Lung (tissue), 12 donors: ENCODE measurements around the gene SLX9. TPM values are rescaled to one million over a fixed set of nuclear protein-coding genes. Genes with fewer than 3 reads are reported as not detected.

Experiments used
- ATAC-seq: fragments of 200-7000 bp; cut with Tn5 transposase; one replicate; pipeline ENCODE4 v1.9.1; 2020; ENCODE audit warnings: moderate number of reproducible peaks; ENCODE audit not compliant: insufficient read depth, low FRiP score
- DNase-seq, 3 donors: peaks; one replicate each; pipeline ENCODE4 v3.0.0-alpha.2; 2013 to 2017
- H3K27ac ChIP-seq, 2 donors: one replicate each; pipeline ENCODE4 v1.5.1; 2013; ENCODE audit warnings: mild to moderate bottlenecking in 2 of 2, moderate library complexity in 2 of 2, control low read depth in 1 of 2, inconsistent platforms in 1 of 2, low read depth in 1 of 2, low read length in 1 of 2
- H3K27me3 ChIP-seq, 3 donors: one replicate each; pipeline ENCODE4 v1.5.1; 2013; ENCODE audit warnings: low read length in 2 of 3; ENCODE audit not compliant: control insufficient read depth in 3 of 3, insufficient read depth in 3 of 3
- H3K36me3 ChIP-seq, 4 donors: one replicate each; pipeline ENCODE4 v1.5.1; 2013; ENCODE audit warnings: low read length in 4 of 4, mild to moderate bottlenecking in 1 of 4, moderate library complexity in 1 of 4; ENCODE audit not compliant: control insufficient read depth in 4 of 4, insufficient read depth in 4 of 4
- H3K4me1 ChIP-seq, 5 donors: one replicate each; pipeline ENCODE4 v1.5.1; 2013; ENCODE audit warnings: low read length in 5 of 5, mild to moderate bottlenecking in 2 of 5, moderate library complexity in 1 of 5; ENCODE audit not compliant: control insufficient read depth in 5 of 5, insufficient read depth in 5 of 5
- H3K4me3 ChIP-seq: one replicate; pipeline ENCODE4 v1.5.1; 2013; ENCODE audit warnings: mild to moderate bottlenecking, control low read depth, moderate library complexity
- H3K9ac ChIP-seq, 2 donors: one replicate each; pipeline ENCODE4 v1.5.1; 2013; ENCODE audit warnings: low read length in 2 of 2, control low read depth in 1 of 2; ENCODE audit not compliant: insufficient read depth in 1 of 2
- H3K9me3 ChIP-seq, 4 donors: one replicate each; pipeline ENCODE4 v1.5.1; 2013; ENCODE audit warnings: low read length in 3 of 4, mild to moderate bottlenecking in 1 of 4, moderate library complexity in 1 of 4; ENCODE audit not compliant: control insufficient read depth in 4 of 4, insufficient read depth in 3 of 4
- CTCF ChIP-seq: IDR thresholded peaks from 2 replicates; pipeline ENCODE4 v1.5.1; 2012; ENCODE audit warnings: mild to moderate bottlenecking; ENCODE audit errors: control extremely low read depth, extremely low read depth
- WGBS, 2 donors: extraction: QIAGEN DNeasy Blood & Tissue Kit; methylation state at CpG; one replicate each; pipeline ENCODE4 v1.1.7; 2013; 5-methylcytosine and 5-hydroxymethylcytosine counted together
- polyA plus RNA-seq, 2 donors: library from polyadenylated mRNA; stranded (reverse); fragments of 200-250 nt; gene quantifications; one replicate each; pipeline ENCODE4 v1.2.1, GENCODE V29; 2013
- total RNA-seq, 2 donors: library from RNA; depleted of rRNA in 1 of 2; stranded (reverse); fragments of >200 nt in 1 of 2; gene quantifications; one replicate each; pipeline ENCODE4 v1.2.1, GENCODE V29; 2014 to 2021
- donor health status: control.
- donor health status: control.
- donor health status: Bipolar disorder and iron deficiency.
- donor health status: healthy.
- donor health status: DM: yes; HTN: yes; CAD: no.

The SLX9 gene
- total and polyA plus RNA-seq, 4 donors = 10.3 to 36.9 (median 27.0) TPM

DNA sequence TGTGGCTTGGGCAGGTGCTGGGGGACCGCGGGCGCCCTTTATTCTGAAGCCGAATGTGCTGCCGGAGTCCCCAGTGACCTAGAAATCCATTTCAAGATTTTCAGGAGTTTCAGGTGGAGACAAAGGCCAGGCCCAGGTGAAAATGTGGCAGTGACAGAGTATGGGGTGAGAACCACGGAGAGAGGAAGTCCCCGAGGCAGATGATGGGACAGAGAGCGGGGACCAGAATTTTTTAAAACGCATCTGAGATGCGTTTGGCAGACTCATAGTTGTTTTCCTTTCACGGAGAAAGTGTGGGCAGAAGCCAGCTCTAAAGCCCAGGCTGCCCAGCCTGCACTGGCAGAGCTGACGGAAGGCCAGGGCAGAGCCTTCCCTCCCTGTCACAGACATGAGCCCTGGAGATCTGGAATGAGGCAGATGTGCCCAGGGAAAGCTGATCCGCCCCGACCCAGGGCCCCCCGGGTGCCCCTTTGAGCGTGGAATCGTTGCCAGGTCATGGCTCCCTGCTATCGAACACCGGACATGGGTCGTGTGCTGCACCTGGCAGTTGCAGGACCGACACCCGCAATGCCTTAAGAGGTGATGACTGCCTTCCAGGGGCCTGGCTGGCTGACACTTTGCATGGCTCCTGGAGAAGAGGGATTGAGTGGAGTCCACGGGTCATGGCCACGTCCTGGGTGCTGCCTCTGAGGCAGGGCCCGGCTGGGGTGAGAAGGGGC, 6.5 kb upstream of the SLX9 start:
- H3K4me1 ChIP-seq = peaks cover 0 to 22% (median 0%) of the 10 kb centered on the region in 5 donors
- H3K27ac ChIP-seq = no peak overlapping the region
- 82% methylated on average over 25 of the region's 25 CpGs for WGBS, 2 donors
- H3K36me3 ChIP-seq = no peaks in the 10 kb centered on the region
- DNase-seq (no peak), ATAC-seq (no peak)
- peaks cover 0 to 39% (median 26%) of the 10 kb centered on the region in 3 donors for H3K27me3 ChIP-seq
- TF ChIP-seq CTCF = no peak
- no peak overlapping the region for H3K4me3 ChIP-seq
- H3K9me3 ChIP-seq = peaks cover 0 to 4% (median 0%) of the 10 kb centered on the region in 4 donors
- no peak overlapping the region for H3K9ac ChIP-seq

DNA sequence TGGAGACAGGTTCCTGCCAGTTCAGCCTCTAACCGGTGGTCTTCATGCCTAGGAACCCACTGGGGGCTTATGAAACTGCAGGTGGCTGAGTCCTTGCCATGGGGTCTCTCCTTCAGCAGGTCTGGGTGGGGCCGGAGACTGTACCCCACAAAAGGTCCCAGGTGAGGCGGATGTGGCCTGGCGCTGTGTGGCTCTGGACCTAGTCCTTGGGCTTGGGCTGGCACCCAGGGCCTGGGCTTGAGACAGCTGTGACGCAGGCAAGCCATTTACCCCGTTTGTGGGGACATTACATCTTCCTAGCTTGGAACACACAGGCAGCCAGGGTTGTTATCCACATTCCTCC, 5.9 kb upstream of the SLX9 start:
- Histone ChIP-seq H3K9me3 (peaks cover 0 to 4% (median 0%) of the 10 kb centered on the region in 4 donors), H3K36me3 (no peaks in the 10 kb centered on the region), H3K9ac (no peak overlapping the region), H3K27ac (no peak overlapping the region), H3K27me3 (peaks cover 0 to 39% (median 25%) of the 10 kb centered on the region in 3 donors), H3K4me1 (peaks cover 0 to 23% (median 2%) of the 10 kb centered on the region in 5 donors), H3K4me3 (no peak overlapping the region)
- ATAC-seq = no peak
- no peak for TF ChIP-seq CTCF
- WGBS, 2 donors = 95% methylated on average over 6 of the region's 6 CpGs
- no peak for DNase-seq

- no peak overlapping the region for H3K27ac ChIP-seq
- TF ChIP-seq CTCF = no peak
- DNase-seq = no peak
- peaks cover 0 to 26% (median 6%) of the 10 kb centered on the region in 5 donors for H3K4me1 ChIP-seq
- no peak overlapping the region for H3K9ac ChIP-seq
- no peak for ATAC-seq
- WGBS, 2 donors = 91 to 98% methylated on average over 5 to 6 of the region's 6 CpGs
- H3K36me3 ChIP-seq = no peaks in the 10 kb centered on the region
- H3K4me3 ChIP-seq = no peak overlapping the region
- H3K9me3 ChIP-seq = peaks cover 0 to 4% (median 0%) of the 10 kb centered on the region in 4 donors
- peaks cover 0 to 39% (median 22%) of the 10 kb centered on the region in 3 donors for H3K27me3 ChIP-seq
Observed at GRCh38 chr21:44934276-44934675, 5.6 kb upstream of the SLX9 start.
